GM18508 (cell line): Measurements from ENCODE around the gene SORL1.
A peak's percentile ranks its signal among the peaks of the same experiment; 100 is the strongest.

Source experiments
- ATAC-seq: cut with Tn5 transposase; IDR thresholded peaks from one replicate; pipeline ENCODE4 v1.9.1; 2021; ENCODE audit warnings: moderate number of reproducible peaks; ENCODE audit not compliant: insufficient read depth, unreplicated experiment

Gene SORL1

GRCh38 chr11:121471167-121471566 lies 19.1 kb downstream of the SORL1 start:
- no peak for ATAC-seq

- ATAC-seq: no peak
Observed at GRCh38 chr11:121472312-121472711, 20.2 kb downstream of the SORL1 start.

GRCh38 chr11:121473064-121473777 lies 21.1 kb downstream of the SORL1 start:
- ATAC-seq: no peak

GRCh38 chr11:121474680-121475079 lies 22.6 kb downstream of the SORL1 start:
- no peak for ATAC-seq

GRCh38 chr11:121476379-121477032 lies 24.4 kb downstream of the SORL1 start:
- no peak for ATAC-seq

GRCh38 chr11:121478226-121478894 lies 26.2 kb downstream of the SORL1 start:
- ATAC-seq: no peak

GRCh38 chr11:121478895-121479697 lies 27.0 kb downstream of the SORL1 start:
- ATAC-seq: no peak

GRCh38 chr11:121479698-121480238 lies 27.7 kb downstream of the SORL1 start:
- no peak for ATAC-seq

- ATAC-seq: peak; percentile 40
Observed at GRCh38 chr11:121481484-121482230, 29.5 kb downstream of the SORL1 start.

- ATAC-seq: peak; percentile 69
Observed at GRCh38 chr11:121482231-121483129, 30.4 kb downstream of the SORL1 start.

- ATAC-seq: no peak
Observed at GRCh38 chr11:121483805-121484480, 31.8 kb downstream of the SORL1 start.

GRCh38 chr11:121485216-121485615 lies 33.1 kb downstream of the SORL1 start:
- ATAC-seq: no peak

- no peak for ATAC-seq
Observed at GRCh38 chr11:121486054-121486453, 33.9 kb downstream of the SORL1 start.

GRCh38 chr11:121487191-121487590 lies 35.1 kb downstream of the SORL1 start:
- no peak for ATAC-seq

GRCh38 chr11:121488170-121488569 lies 36.1 kb downstream of the SORL1 start:
- ATAC-seq: no peak

- ATAC-seq: no peak
Observed at GRCh38 chr11:121488641-121489040, 36.5 kb downstream of the SORL1 start.

GRCh38 chr11:121489823-121490222 lies 37.7 kb downstream of the SORL1 start:
- no peak for ATAC-seq
